Left ventricle myocardium superior (tissue), 1 donor: ENCODE data around the gene SPRYD4. TPM values are rescaled to one million over a fixed set of nuclear protein-coding genes. Genes with fewer than 3 reads are reported as not detected.
"Not testable (repeated sequence)": the region's sequence is repeated elsewhere in the genome, so short reads cannot be mapped to it uniquely, and the experiment has no call there.

Source experiments
- ATAC-seq: fragments of 200-7000 bp; cut with Tn5 transposase; one replicate; pipeline ENCODE4 v1.9.1; 2020; ENCODE audit warnings: mild to moderate bottlenecking, moderate library complexity
- DNase-seq: peaks from one replicate; pipeline ENCODE4 v3.0.0-alpha.2; 2020
- intact Hi-C: fragments of 100-400 bp; cut with micrococcal nuclease; formaldehyde crosslinking; loops from one replicate; pipeline ENCODE4 v1.11.0; 2022
- total RNA-seq: library from RNA; stranded (reverse); fragmentation: NEBNext Ultra II Directional; extraction: Animal tissue kit (Norgen Biotek cat#: 25700); gene quantifications from one replicate; pipeline ENCODE4 v1.2.1, GENCODE V29; 2021
- donor health status: DM: no; HTN: yes; CAD: no; lungs with severe emphysema.

SPRYD4 gene
- total RNA-seq, 1 donor from 2014 or later = 3.1 TPM

- DNase-seq, ATAC-seq, intact Hi-C loops: not testable (repeated sequence)
Observed at GRCh38 chr12:56499879-56500278, 31.5 kb downstream of the SPRYD4 start.

DNA sequence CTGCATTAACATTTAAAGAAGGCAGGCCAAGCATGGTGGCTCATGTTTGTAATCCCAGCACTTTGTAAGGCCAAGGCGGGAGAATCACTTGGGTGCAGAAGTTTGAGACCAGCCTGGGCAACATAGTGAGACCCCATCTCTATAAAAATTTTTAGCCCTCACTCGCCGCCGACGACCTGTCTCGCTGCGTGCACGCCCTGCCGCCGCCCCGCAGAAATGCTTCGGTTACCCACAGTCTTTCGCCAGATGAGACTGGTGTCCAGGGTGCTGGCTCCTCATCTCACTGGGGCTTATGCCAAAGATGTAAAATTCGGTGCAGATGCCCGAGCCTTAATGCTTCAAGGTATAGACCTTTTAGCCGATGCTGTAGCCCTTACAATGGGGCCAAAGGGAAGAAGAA is 42.4 kb downstream of the SPRYD4 start:
- intact Hi-C loops = no loop called here

GRCh38 chr12:56514014-56514318 is 45.6 kb downstream of the SPRYD4 start:
- intact Hi-C loops, DNase-seq: not testable (repeated sequence)
- peak; percentile 17 for ATAC-seq

More for the DNA sequence above, 42.4 kb downstream of the SPRYD4 start:
- no peak for DNase-seq
- no peak for ATAC-seq

- DNase-seq (no peak), ATAC-seq (no peak)
- intact Hi-C loops = loop anchor here (5.0 kb wide), 1 partner anchor 49 kb away; no protein-coding TSS in a partner anchor
Observed at GRCh38 chr12:56517854-56518253, 49.5 kb downstream of the SPRYD4 start.

GRCh38 chr12:56518570-56518969 is 50.2 kb downstream of the SPRYD4 start:
- DNase-seq (no peak), ATAC-seq (no peak)
- intact Hi-C loops = loop anchor here (5.0 kb wide), 1 partner anchor 49 kb away; no protein-coding TSS in a partner anchor

GRCh38 chr12:56520048-56520447 is 51.7 kb downstream of the SPRYD4 start:
- intact Hi-C loops = loop anchor here (10.0 kb wide), 1 partner anchor 115 kb away; the partner anchor contains the start of gene BAZ2A
- no peak for DNase-seq
- ATAC-seq = peak; percentile 50

DNA sequence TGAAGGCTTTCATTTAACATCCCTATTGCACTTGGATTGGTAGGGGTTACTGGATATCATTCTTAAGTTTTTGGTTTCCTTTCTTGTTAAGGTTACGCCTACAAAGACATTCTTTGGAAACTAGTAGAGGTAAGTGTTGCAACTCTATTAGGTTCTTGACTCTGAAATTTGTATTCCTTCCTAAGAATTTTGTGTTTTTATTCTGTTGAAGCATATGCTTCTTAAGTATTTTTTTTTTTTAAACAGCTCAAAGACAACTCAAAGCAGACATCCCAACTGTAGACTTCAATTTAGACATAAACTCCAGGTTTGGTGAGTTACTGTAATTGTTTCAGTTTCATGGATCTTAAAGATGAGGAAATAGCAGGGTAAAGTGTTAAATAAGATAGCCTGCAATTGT is 52.1 kb downstream of the SPRYD4 start:
- ATAC-seq = peak; percentile 23
- no peak for DNase-seq
- intact Hi-C loops = loop anchor here (10.0 kb wide), 1 partner anchor 114 kb away; the partner anchor contains the start of gene BAZ2A

GRCh38 chr12:56521209-56521589 is 52.8 kb downstream of the SPRYD4 start:
- intact Hi-C loops = loop anchor here (10.0 kb wide), 1 partner anchor 114 kb away; the partner anchor contains the start of gene BAZ2A
- DNase-seq (no peak), ATAC-seq (peak; percentile 17)

DNA sequence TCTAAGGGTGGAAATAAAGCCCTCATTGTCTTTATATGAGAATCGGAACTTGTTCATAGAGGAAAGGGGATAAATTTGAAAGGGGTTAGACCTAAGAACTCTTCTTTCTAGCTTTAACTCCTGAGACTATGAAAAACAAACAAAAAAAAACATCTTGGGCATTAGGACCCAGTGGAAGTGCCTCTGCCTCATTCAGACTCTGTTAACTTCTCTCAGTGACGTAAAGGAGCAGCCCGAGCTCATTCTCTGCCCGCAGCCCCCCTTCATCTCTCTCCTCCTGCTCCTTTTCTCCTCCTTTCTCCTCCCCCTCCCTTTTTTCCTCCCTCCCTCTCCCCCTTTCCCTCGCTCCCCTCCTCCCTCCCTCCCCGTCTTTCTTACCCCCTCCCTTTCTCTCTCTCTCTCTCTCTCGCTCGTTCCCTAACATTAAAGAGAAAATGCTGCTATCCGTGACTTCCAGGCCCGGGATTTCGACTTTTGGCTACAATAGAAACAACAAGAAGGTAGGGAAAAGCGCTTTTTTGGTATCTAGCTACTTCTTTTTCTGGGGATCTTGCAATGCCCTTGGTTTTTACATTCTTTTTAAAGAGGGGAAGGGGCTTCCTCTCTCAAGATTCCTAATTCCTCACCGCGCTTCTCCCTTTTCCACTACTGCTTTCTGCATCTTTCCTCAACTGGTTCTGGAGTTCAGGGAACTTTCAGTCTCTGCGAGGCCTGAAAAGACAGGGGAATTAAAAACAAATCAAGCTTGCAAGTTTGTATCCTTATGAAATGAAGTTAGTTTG is 53.4 kb downstream of the SPRYD4 start, which contains the start of gene RBMS2:
Gene RBMS2 (plus strand): TSS at position 231 of the 782 bp plus-strand sequence. CDS start 204 bp downstream, at position 435.
- DNase-seq (peak; percentile 81), ATAC-seq (peak; percentile 96)
- intact Hi-C loops = loop anchor here (10.0 kb wide), 1 partner anchor 113 kb away; the partner anchor contains the start of gene BAZ2A

- intact Hi-C loops = loop anchor here (10.0 kb wide), 1 partner anchor 112 kb away; the partner anchor contains the start of gene BAZ2A
Observed at GRCh38 chr12:56522411-56523193, 54.2 kb downstream of the SPRYD4 start.

DNA sequence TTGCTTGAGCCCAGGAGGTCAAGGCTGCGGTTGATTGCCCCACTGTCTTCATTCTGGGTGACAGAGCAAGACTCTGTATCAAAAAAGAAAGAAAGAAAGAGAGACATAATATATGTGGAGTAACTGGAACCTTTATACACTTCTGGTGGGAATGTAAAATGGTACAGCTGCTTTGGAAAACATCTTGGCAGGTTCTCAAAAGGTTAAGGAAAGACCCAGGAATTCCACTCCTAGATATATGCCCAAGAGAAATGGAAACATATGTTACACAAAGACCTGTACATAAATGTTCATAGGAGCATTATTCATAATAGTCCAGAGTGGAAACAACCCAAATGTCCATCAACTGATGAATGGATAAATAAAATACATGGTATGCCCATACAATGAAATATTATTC is 60.5 kb downstream of the SPRYD4 start:
- intact Hi-C loops = loop anchor here (10.0 kb wide), 1 partner anchor 106 kb away; the partner anchor contains the start of gene BAZ2A
- DNase-seq (no peak), ATAC-seq (no peak)

More at GRCh38 chr12:56522411-56523193, 54.2 kb downstream of the SPRYD4 start:
- ATAC-seq = peak; percentile 6
- no peak for DNase-seq

Other genes with a start within 250 kb of the SPRYD4 start
- 55.3 TPM for gene RNF41, start 246.7 kb upstream of the SPRYD4 start, total RNA-seq
- 19.6 TPM for gene NABP2, start 244.2 kb upstream of the SPRYD4 start, total RNA-seq
- gene SLC39A5, start 238.5 kb upstream of the SPRYD4 start, total RNA-seq = not detected
- 28.5 TPM for gene ANKRD52, start 210.2 kb upstream of the SPRYD4 start, total RNA-seq
- 162 TPM for gene COQ10A, start 201.6 kb upstream of the SPRYD4 start, total RNA-seq
- gene CS, start 168.2 kb upstream of the SPRYD4 start, total RNA-seq = 865 TPM
- 32.3 TPM for gene CNPY2, start 152.6 kb upstream of the SPRYD4 start, total RNA-seq
- 52.2 TPM for gene PAN2, start 134.6 kb upstream of the SPRYD4 start, total RNA-seq
- gene IL23A, start 129.7 kb upstream of the SPRYD4 start, total RNA-seq = not detected
- gene STAT2, start 108.5 kb upstream of the SPRYD4 start, total RNA-seq = 36.6 TPM
- not detected for gene APOF, start 105.7 kb upstream of the SPRYD4 start, total RNA-seq
- gene TIMELESS, start 19.2 kb upstream of the SPRYD4 start, total RNA-seq = 2.0 TPM
- gene MIP, start 13.9 kb upstream of the SPRYD4 start, total RNA-seq = not detected
- gene GLS2, start 19.6 kb downstream of the SPRYD4 start, total RNA-seq = 0.57 TPM
- 26.9 TPM for gene RBMS2, start 53.2 kb downstream of the SPRYD4 start, total RNA-seq
- gene BAZ2A, start 161.7 kb downstream of the SPRYD4 start, total RNA-seq = 34.7 TPM
- 3,327 TPM for gene ATP5F1B, start 177.4 kb downstream of the SPRYD4 start, total RNA-seq
- gene PTGES3, start 219.7 kb downstream of the SPRYD4 start, total RNA-seq = 137 TPM